ENCODE measurements around the gene HS1BP3. TPM values are rescaled to one million over a fixed set of nuclear protein-coding genes. Genes with fewer than 3 reads are reported as not detected.

The HS1BP3 gene
- total RNA-seq, 1 experiment from 2014 or later = 19.6 TPM

DNA sequence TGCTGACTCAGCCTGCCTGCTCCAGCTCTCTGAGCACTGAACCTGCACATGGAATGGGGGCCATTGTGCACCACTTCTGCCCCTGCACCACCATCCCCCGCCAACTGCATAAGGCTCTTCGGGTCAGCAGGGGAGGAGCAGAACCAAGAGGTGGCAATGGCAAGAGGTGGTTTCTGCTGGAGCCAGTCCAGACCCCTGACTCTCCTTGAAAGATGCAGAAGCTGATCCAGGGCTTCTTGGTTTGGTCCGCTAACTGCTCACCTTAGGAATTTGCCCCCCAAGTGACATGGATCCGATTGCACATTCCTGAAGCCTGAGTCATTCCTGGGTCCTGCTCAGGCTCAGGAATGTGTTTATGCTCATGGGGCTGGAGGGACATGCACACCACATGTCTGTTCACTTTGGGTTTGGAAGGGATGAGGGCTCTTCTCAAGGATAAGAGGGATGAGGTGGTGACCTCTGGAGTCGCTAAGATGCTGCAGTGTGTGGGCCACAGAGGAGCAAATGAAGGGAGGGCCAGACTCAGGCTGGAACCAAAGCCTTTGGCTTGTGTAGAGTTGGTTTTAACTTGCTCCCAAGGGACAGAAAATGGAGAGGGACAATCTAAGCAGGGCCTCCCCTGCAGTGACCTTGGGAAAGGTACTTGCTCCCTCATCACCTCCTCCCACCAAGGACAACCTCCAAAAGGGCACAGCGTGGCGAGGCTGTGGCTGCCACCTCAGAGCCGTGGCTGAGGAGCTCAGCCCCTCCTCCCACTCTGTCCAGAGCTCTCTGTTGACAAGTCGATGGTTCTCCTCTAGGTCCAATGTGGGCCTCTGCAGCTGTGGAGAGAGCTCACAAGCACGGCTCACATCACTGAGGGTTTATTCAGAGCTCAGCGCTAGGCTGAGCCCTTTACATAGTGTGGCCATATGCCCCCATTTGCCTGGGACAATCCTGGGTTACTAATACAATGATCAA, 66.2 kb downstream of the HS1BP3 start:
- Histone ChIP-seq H2AFZ (ENCODE audit: low read length) (peak overlapping the region; percentile 0; the same call in 1 of the 2 replicates), H3K4me3 (ENCODE audit: low read length) (no peak overlapping the region), H3F3A (ENCODE audit: low read length, unreplicated experiment) (no peaks in the 10 kb centered on the region), H3K27ac (ENCODE audit: low read length) (peak overlapping the region; percentile 45), H3K4me2 (ENCODE audit: low read length) (peak overlapping the region; percentile 61), H3K79me2 (ENCODE audit: low read length) (no peaks in the 10 kb centered on the region), H3K36me3 (ENCODE audit: low read depth, low read length) (no peaks in the 10 kb centered on the region), H3K9ac (ENCODE audit: low read length) (no peak overlapping the region), H3K4me1 (ENCODE audit: insufficient read depth, low read length) (peaks cover 42% of the 10 kb centered on the region), H4K20me1 (ENCODE audit: low read length) (no peaks in the 10 kb centered on the region), H3K27me3 (ENCODE audit: low read length) (no peaks in the 10 kb centered on the region), H3K9me3 (ENCODE audit: low read length) (no peaks in the 10 kb centered on the region), H3K9me2 (replicated peaks; ENCODE audit: low read length) (no peaks in the 10 kb centered on the region)
- ATAC-seq (peak; percentile 78), DNase-seq (peak; percentile 97)
- no TSS peak for BruUV-seq (replicated peaks)
- intact Hi-C loops (cut with micrococcal nuclease) = no loop called here
- TF ChIP-seq EZH2 (IDR thresholded peaks at IDR 0.05; ENCODE audit: low read length, unreplicated experiment) (no peak), EZH2phosphoT487 (IDR thresholded peaks at IDR 0.05; ENCODE audit: borderline replicate concordance, low read length) (no peak)
- TF ChIP-seq, protein P1, sequence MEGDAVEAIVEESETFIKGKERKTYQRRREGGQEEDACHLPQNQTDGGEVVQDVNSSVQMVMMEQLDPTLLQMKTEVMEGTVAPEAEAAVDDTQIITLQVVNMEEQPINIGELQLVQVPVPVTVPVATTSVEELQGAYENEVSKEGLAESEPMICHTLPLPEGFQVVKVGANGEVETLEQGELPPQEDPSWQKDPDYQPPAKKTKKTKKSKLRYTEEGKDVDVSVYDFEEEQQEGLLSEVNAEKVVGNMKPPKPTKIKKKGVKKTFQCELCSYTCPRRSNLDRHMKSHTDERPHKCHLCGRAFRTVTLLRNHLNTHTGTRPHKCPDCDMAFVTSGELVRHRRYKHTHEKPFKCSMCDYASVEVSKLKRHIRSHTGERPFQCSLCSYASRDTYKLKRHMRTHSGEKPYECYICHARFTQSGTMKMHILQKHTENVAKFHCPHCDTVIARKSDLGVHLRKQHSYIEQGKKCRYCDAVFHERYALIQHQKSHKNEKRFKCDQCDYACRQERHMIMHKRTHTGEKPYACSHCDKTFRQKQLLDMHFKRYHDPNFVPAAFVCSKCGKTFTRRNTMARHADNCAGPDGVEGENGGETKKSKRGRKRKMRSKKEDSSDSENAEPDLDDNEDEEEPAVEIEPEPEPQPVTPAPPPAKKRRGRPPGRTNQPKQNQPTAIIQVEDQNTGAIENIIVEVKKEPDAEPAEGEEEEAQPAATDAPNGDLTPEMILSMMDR (conservative IDR thresholded peaks at IDR 0.05; ENCODE audit: low read depth, low read length) = no peak
- ChIA-PET CTCF (no interaction called here), POLR2A (ENCODE audit: unreplicated experiment) (interaction anchor here (0.5 to 0.7 kb wide), 2 partner anchors 75 to 137 kb away, joined by 4 to 6 read pairs; no protein-coding TSS in a partner anchor)

DNA sequence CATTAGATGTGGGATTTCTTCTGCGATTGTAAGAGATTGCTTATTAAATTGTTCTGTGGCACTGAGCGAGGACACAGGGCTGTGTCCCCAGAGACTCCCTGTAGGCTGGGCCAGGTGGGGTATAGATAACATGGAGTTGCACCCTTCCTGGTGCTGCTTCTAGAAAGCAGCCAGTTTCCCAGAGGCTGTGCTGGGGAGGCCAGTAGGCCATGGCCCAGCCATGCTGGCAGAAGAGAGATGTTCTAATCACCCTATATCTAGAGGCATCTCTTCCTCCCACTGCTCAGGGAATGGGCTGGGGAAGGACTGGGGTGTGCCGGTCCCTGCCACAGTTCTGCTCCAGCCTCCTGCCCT, 66.9 kb downstream of the HS1BP3 start:
- POLR2A ChIA-PET (ENCODE audit: unreplicated experiment) = no interaction called here
- H3K4me1 ChIP-seq (ENCODE audit: insufficient read depth, low read length) = peaks cover 43% of the 10 kb centered on the region
- H3K9me3 ChIP-seq (ENCODE audit: low read length) = no peaks in the 10 kb centered on the region
- H3K36me3 ChIP-seq (ENCODE audit: low read depth, low read length) = no peaks in the 10 kb centered on the region
- no peaks in the 10 kb centered on the region for H3K27me3 ChIP-seq (ENCODE audit: low read length)
- H3K4me3 ChIP-seq (ENCODE audit: low read length) = no peak overlapping the region
- no TSS peak for BruUV-seq (replicated peaks)
- ATAC-seq (peak; percentile 79), DNase-seq (peak; percentile 75)
- H3K4me2 ChIP-seq (ENCODE audit: low read length) = peak overlapping the region; percentile 61
- CTCF ChIA-PET = no interaction called here
- no peak overlapping the region for H3K9ac ChIP-seq (ENCODE audit: low read length)
- peak overlapping the region; percentile 45 for H3K27ac ChIP-seq (ENCODE audit: low read length)
- H3K79me2 ChIP-seq (ENCODE audit: low read length) = no peaks in the 10 kb centered on the region
- H4K20me1 ChIP-seq (ENCODE audit: low read length) = no peaks in the 10 kb centered on the region
- H3K9me2 ChIP-seq (replicated peaks; ENCODE audit: low read length) = no peaks in the 10 kb centered on the region
- TF ChIP-seq EZH2phosphoT487 (IDR thresholded peaks at IDR 0.05; ENCODE audit: borderline replicate concordance, low read length) (no peak), EZH2 (IDR thresholded peaks at IDR 0.05; ENCODE audit: low read length, unreplicated experiment) (no peak)
- TF ChIP-seq, protein P1 (conservative IDR thresholded peaks at IDR 0.05; ENCODE audit: low read depth, low read length) = no peak
- intact Hi-C loops (cut with micrococcal nuclease) = no loop called here
- H2AFZ ChIP-seq (ENCODE audit: low read length) = peak overlapping the region; percentile 0; the same call in 1 of the 2 replicates
- H3F3A ChIP-seq (ENCODE audit: low read length, unreplicated experiment) = no peaks in the 10 kb centered on the region

DNA sequence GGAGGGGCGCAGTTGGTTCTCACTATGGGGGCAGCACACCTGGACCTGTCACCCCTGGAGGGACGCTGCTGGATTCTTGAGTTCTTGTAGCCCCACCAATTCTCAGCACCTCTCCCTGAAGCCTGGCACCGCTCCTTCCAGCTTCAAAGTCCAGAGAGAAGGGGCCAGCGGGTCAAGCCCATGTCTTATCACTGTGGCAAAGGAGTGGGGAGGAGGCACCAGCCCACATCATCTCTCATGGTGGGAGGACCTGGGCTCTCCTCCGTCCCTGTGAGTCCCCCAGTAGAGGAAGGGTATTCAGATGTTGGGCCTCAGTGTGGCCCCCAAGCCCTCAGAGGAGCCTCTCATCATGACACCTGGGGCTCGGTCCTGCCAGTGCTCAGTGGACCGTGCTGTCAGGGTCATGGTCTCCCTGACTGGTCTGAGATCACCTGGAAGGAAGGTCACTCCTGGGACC, 67.4 kb downstream of the HS1BP3 start:
- DNase-seq = no peak
- no peaks in the 10 kb centered on the region for H3K36me3 ChIP-seq (ENCODE audit: low read depth, low read length)
- H3K4me2 ChIP-seq (ENCODE audit: low read length) = peak overlapping the region; percentile 61; the same call in 1 of the 2 replicates
- H3K9me2 ChIP-seq (replicated peaks; ENCODE audit: low read length) = no peaks in the 10 kb centered on the region
- no TSS peak for BruUV-seq (replicated peaks)
- intact Hi-C loops (cut with micrococcal nuclease) = no loop called here
- ChIA-PET CTCF (no interaction called here), POLR2A (ENCODE audit: unreplicated experiment) (no interaction called here)
- H3K9ac ChIP-seq (ENCODE audit: low read length) = no peak overlapping the region
- no peak overlapping the region for H2AFZ ChIP-seq (ENCODE audit: low read length)
- no peak overlapping the region for H3K4me3 ChIP-seq (ENCODE audit: low read length)
- H3K4me1 ChIP-seq (ENCODE audit: insufficient read depth, low read length) = peaks cover 49% of the 10 kb centered on the region
- TF ChIP-seq, protein P1 (conservative IDR thresholded peaks at IDR 0.05; ENCODE audit: low read depth, low read length) = no peak
- TF ChIP-seq EZH2 (IDR thresholded peaks at IDR 0.05; ENCODE audit: low read length, unreplicated experiment) (no peak), EZH2phosphoT487 (IDR thresholded peaks at IDR 0.05; ENCODE audit: borderline replicate concordance, low read length) (no peak)
- H3K27me3 ChIP-seq (ENCODE audit: low read length) = no peaks in the 10 kb centered on the region
- H4K20me1 ChIP-seq (ENCODE audit: low read length) = no peaks in the 10 kb centered on the region
- H3F3A ChIP-seq (ENCODE audit: low read length, unreplicated experiment) = no peaks in the 10 kb centered on the region
- no peaks in the 10 kb centered on the region for H3K79me2 ChIP-seq (ENCODE audit: low read length)
- H3K27ac ChIP-seq (ENCODE audit: low read length) = no peak overlapping the region
- no peaks in the 10 kb centered on the region for H3K9me3 ChIP-seq (ENCODE audit: low read length)
- no peak for ATAC-seq

Measured in PC-3 (cell line).